Cardiac fibroblast (primary cell): Measurements from ENCODE around the gene MRPS12.

Source experiments
- DNase-seq, 2 donors: peaks; one replicate each; pipeline versions ENCODE4 v3.0.0 to v3.0.0-alpha.2; 2010; ENCODE audit warnings: low read depth in 2 of 2
- H3K4me3 ChIP-seq, 2 donors: replicated peaks in 1 of 2; 1 replicate in 1 of 2; 2 replicates in 1 of 2; pipeline ENCODE4 v1.5.1; 2011; ENCODE audit warnings: low read depth in 2 of 2, low read length in 2 of 2, mild to moderate bottlenecking in 2 of 2, moderate library complexity in 1 of 2
- CTCF ChIP-seq: IDR thresholded peaks from one replicate; pipeline ENCODE4 v1.5.1; 2011; ENCODE audit warnings: low read depth, mild to moderate bottlenecking, low read length, inconsistent platforms

The MRPS12 gene

GRCh38 chr19:38892841-38893240 is 37.9 kb upstream of the MRPS12 start:
- no peak for TF ChIP-seq CTCF
- DNase-seq: no peak
- H3K4me3 ChIP-seq: no peak overlapping the region

GRCh38 chr19:38893341-38893771 is 37.4 kb upstream of the MRPS12 start:
- no peak for TF ChIP-seq CTCF
- no peak overlapping the region for H3K4me3 ChIP-seq
- DNase-seq: peak in 1 of 2 donors; percentile 11

- H3K4me3 ChIP-seq: no peak overlapping the region
- TF ChIP-seq CTCF: no peak
- no peak for DNase-seq
Observed at GRCh38 chr19:38894968-38895367, 35.8 kb upstream of the MRPS12 start.

- H3K4me3 ChIP-seq: peak overlapping the region; percentile 78 to 88
- TF ChIP-seq CTCF: no peak
- DNase-seq: peak; percentile 13 to 20
Observed at GRCh38 chr19:38898788-38899446, 31.8 kb upstream of the MRPS12 start.

GRCh38 chr19:38899447-38900201 is 31.1 kb upstream of the MRPS12 start, which contains the start of the genes NFKBIB and SIRT2:
Gene NFKBIB (plus strand): TSS chr19:38899969. CDS start chr19:38900033, 64 bp downstream.
Gene SIRT2 (minus strand): TSS chr19:38899618. CDS start chr19:38899521, 97 bp downstream.
- TF ChIP-seq CTCF: no peak
- peak; percentile 99 to 100 for DNase-seq
- H3K4me3 ChIP-seq: peak within 1 kb of the TSS; percentile 78 to 93

GRCh38 chr19:38900202-38900629 is 30.5 kb upstream of the MRPS12 start:
- H3K4me3 ChIP-seq: peak overlapping the region; percentile 78 to 93
- no peak for TF ChIP-seq CTCF
- no peak for DNase-seq
